IMR-90 (cell line): ENCODE measurements around the gene RIMBP2. TPM values are rescaled to one million over a fixed set of nuclear protein-coding genes. Genes with fewer than 3 reads are reported as not detected.

Experiments used
- ATAC-seq: fragments of 200-7000 bp; cut with Tn5 transposase; 2 replicates; pipeline ENCODE4 v1.9.1; 2020; ENCODE audit warnings: low read depth, mild to moderate bottlenecking, moderate library complexity
- BruUV-seq: library from RNA; stranded (reverse); fragments of 400-500 nt; replicated peaks from 2 replicates; lab custom pipeline; 2021; lab: Mats Ljungman, UMichigan
- CTCF ChIA-PET: fragments of 300-600 bp; formaldehyde crosslinking; extraction: SDS; loops from one replicate; lab custom pipeline; 2021; ENCODE audit warnings: antibody characterized with exemption; lab: Yijun Ruan, JAX
- POLR2A ChIA-PET: fragments of 300-600 bp; sonication (Branson Sonifier 250); formaldehyde crosslinking; loops from one replicate; lab custom pipeline; 2022; ENCODE audit warnings: antibody characterized with exemption; ENCODE audit not compliant: unreplicated experiment; lab: Charles Lee
- DNase-seq: peaks from one replicate; pipeline ENCODE4 v3.0.0; 2013
- H2AFZ ChIP-seq: replicated peaks from 2 replicates; pipeline ENCODE3; 2013; ENCODE audit warnings: low read length, mild to moderate bottlenecking; ENCODE audit not compliant: poor library complexity
- H2AK5ac ChIP-seq: 2 replicates; pipeline ENCODE4 v1.6.1; 2013; ENCODE audit warnings: low read depth, low read length, inconsistent platforms
- H2AK9ac ChIP-seq: replicated peaks from 2 replicates; pipeline ENCODE3; 2013; ENCODE audit warnings: mild to moderate bottlenecking, low read depth, low read length, moderate library complexity; ENCODE audit not compliant: poor library complexity
- H2BK120ac ChIP-seq: 2 replicates; pipeline ENCODE4 v1.6.1; 2013; ENCODE audit warnings: low read depth, low read length, inconsistent platforms
- H2BK15ac ChIP-seq: 3 replicates; pipeline ENCODE4 v1.6.1; 2013; ENCODE audit warnings: low read depth, low read length, inconsistent platforms
- H2BK20ac ChIP-seq: 2 replicates; pipeline ENCODE4 v1.6.1; 2013; ENCODE audit warnings: low read depth, mild to moderate bottlenecking, inconsistent platforms, low read length, moderate library complexity
- H2BK5ac ChIP-seq: 2 replicates; pipeline ENCODE4 v1.6.1; 2013; ENCODE audit warnings: mild to moderate bottlenecking, low read depth, low read length, inconsistent platforms; ENCODE audit not compliant: poor library complexity, severe bottlenecking
- H3K14ac ChIP-seq: replicated peaks from 2 replicates; pipeline ENCODE4 v1.6.1; 2013; ENCODE audit warnings: low read depth, low read length, inconsistent platforms
- H3K18ac ChIP-seq: 2 replicates; pipeline ENCODE4 v1.6.1; 2013; ENCODE audit warnings: low read depth, low read length, control low read depth
- H3K23ac ChIP-seq: 2 replicates; pipeline ENCODE4 v1.6.1; 2013; ENCODE audit warnings: low read depth, low read length, inconsistent platforms
- H3K27ac ChIP-seq: 2 replicates; pipeline ENCODE4 v1.5.1; 2013; ENCODE audit warnings: mild to moderate bottlenecking, control low read depth, low read length; ENCODE audit not compliant: insufficient read depth
- H3K27me3 ChIP-seq: 2 replicates; pipeline ENCODE4 v1.6.1; 2013; ENCODE audit warnings: low read length; ENCODE audit not compliant: control insufficient read depth, insufficient read depth
- H3K36me3 ChIP-seq: 2 replicates; pipeline ENCODE4 v1.6.1; 2013; ENCODE audit warnings: low read length, mixed read lengths; ENCODE audit not compliant: control insufficient read depth, insufficient read depth
- H3K4ac ChIP-seq: 2 replicates; pipeline ENCODE4 v1.6.1; 2013; ENCODE audit warnings: low read depth, low read length, inconsistent platforms
- H3K4me1 ChIP-seq: 2 replicates; pipeline ENCODE4 v1.6.1; 2013; ENCODE audit warnings: low read length, mixed read lengths; ENCODE audit not compliant: control insufficient read depth, insufficient read depth
- H3K4me2 ChIP-seq: 2 replicates; pipeline ENCODE4 v1.6.1; 2013; ENCODE audit warnings: low read depth, mild to moderate bottlenecking, control low read depth, low read length, moderate library complexity
- H3K4me3 ChIP-seq: 2 replicates; pipeline ENCODE4 v1.5.1; 2013; ENCODE audit warnings: low read depth, mild to moderate bottlenecking, control low read depth, low read length, moderate library complexity; ENCODE audit not compliant: insufficient read depth
- H3K56ac ChIP-seq: 2 replicates; pipeline ENCODE4 v1.6.1; 2013; ENCODE audit warnings: low read length, inconsistent platforms; ENCODE audit not compliant: insufficient read depth; ENCODE audit errors: extremely low read depth
- H3K79me1 ChIP-seq, 2 experiments: 2 replicates each; pipeline ENCODE4 v1.6.1; 2013; ENCODE audit warnings: low read length in 2 of 2, inconsistent platforms in 1 of 2, low read depth in 1 of 2
- H3K9ac ChIP-seq: 2 replicates; pipeline ENCODE4 v1.6.1; 2013; ENCODE audit warnings: low read depth, low read length, control low read depth
- H3K9me1 ChIP-seq: 2 replicates; pipeline ENCODE4 v1.6.1; 2013; ENCODE audit warnings: low read length, inconsistent platforms; ENCODE audit not compliant: insufficient read depth
- H3K9me3 ChIP-seq: 2 replicates; pipeline ENCODE4 v1.6.1; 2013; ENCODE audit warnings: low read length; ENCODE audit not compliant: control insufficient read depth, insufficient read depth
- H4K20me1 ChIP-seq: 2 replicates; pipeline ENCODE4 v1.6.1; 2013; ENCODE audit warnings: low read length, inconsistent platforms; ENCODE audit not compliant: insufficient read depth
- H4K5ac ChIP-seq: 2 replicates; pipeline ENCODE4 v1.6.1; 2013; ENCODE audit warnings: mild to moderate bottlenecking, low read depth, low read length, control low read depth
- H4K8ac ChIP-seq, 2 experiments: 2 replicates each; pipeline ENCODE4 v1.6.1; 2013; ENCODE audit warnings: low read depth in 2 of 2, low read length in 2 of 2, control low read depth in 1 of 2, inconsistent platforms in 1 of 2
- H4K91ac ChIP-seq: 2 replicates; pipeline ENCODE4 v1.6.1; 2013; ENCODE audit warnings: low read depth, low read length, inconsistent platforms; ENCODE audit not compliant: insufficient read depth
- BHLHE40 ChIP-seq: fragments of 150-350 bp; IDR thresholded peaks from 2 replicates; pipeline ENCODE4 v1.6.1; 2016; ENCODE audit warnings: mild to moderate bottlenecking, low read depth, low read length
- CEBPB ChIP-seq: IDR thresholded peaks from 2 replicates; pipeline ENCODE4 v1.6.1; 2012; ENCODE audit warnings: low read depth, low read length, improper control_type of control experiment
- CHD1 ChIP-seq: IDR thresholded peaks from 2 replicates; pipeline ENCODE4 v1.6.1; 2012; ENCODE audit warnings: low read depth, low read length, improper control_type of control experiment
- FOS ChIP-seq: fragments of 150-350 bp; IDR thresholded peaks from 2 replicates; pipeline ENCODE4 v1.6.1; 2016; ENCODE audit warnings: low read depth, low read length
- MAFK ChIP-seq: IDR thresholded peaks from 2 replicates; pipeline ENCODE4 v1.6.1; 2012; ENCODE audit warnings: low read depth, low read length, improper control_type of control experiment
- MAZ ChIP-seq: IDR thresholded peaks from 2 replicates; pipeline ENCODE4 v1.6.1; 2012; ENCODE audit warnings: low read depth, mild to moderate bottlenecking, low read length, improper control_type of control experiment, moderate library complexity, borderline replicate concordance
- MXI1 ChIP-seq: IDR thresholded peaks from 2 replicates; pipeline ENCODE4 v1.6.1; 2012; ENCODE audit warnings: low read depth, mild to moderate bottlenecking, low read length, moderate library complexity, borderline replicate concordance
- NFE2L2 ChIP-seq: fragments of 150-350 bp; IDR thresholded peaks from 2 replicates; pipeline ENCODE4 v1.6.1; 2016; ENCODE audit warnings: low read depth, mild to moderate bottlenecking, low read length
- RCOR1 ChIP-seq: IDR thresholded peaks from 2 replicates; pipeline ENCODE4 v1.6.1; 2012; ENCODE audit warnings: mild to moderate bottlenecking, low read length, improper control_type of control experiment; ENCODE audit not compliant: insufficient replicate concordance
- RFX5 ChIP-seq: IDR thresholded peaks from 2 replicates; pipeline ENCODE4 v1.8.0; 2012; ENCODE audit warnings: low read depth, mild to moderate bottlenecking, low read length, moderate library complexity
- WGBS, 2 experiments: methylation state at CpG; one replicate each; pipeline versions ENCODE4 v1.1.5 to v1.1.7; 2013; ENCODE audit warnings: missing lambda C conversion rate in 2 of 2; ENCODE audit not compliant: insufficient read length in 1 of 2; ENCODE audit errors: extremely low coverage in 2 of 2; 5-methylcytosine and 5-hydroxymethylcytosine counted together
- dilution Hi-C: fragments of 300-500 bp; cut with HindIII; formaldehyde crosslinking; loops from one replicate; pipeline ENCODE4 v1.14.3; 2018; ENCODE audit warnings: low sequenced_read_pairs; ENCODE audit not compliant: unreplicated experiment
- in situ Hi-C: fragments of 300-500 bp; cut with MboI; formaldehyde crosslinking; loops from 3 replicates; pipeline ENCODE4 v1.14.3; 2019; ENCODE audit warnings: low sequenced_read_pairs, inconsistent platforms, mixed read lengths
- intact Hi-C: fragments of 100-400 bp; cut with micrococcal nuclease; formaldehyde crosslinking; loops from 2 replicates; pipeline ENCODE4 v1.10.0; 2022
- polyA plus RNA-seq, 3 experiments: library from polyadenylated mRNA; depleted of rRNA; stranded (reverse); fragments of >200 nt; gene quantifications; 2 replicates each; pipeline ENCODE4 v1.2.3, GENCODE V29; 2012; ENCODE audit warnings: low replicate concordance in 1 of 3
- total RNA-seq: library from RNA; depleted of rRNA; stranded (reverse); fragments of >200 nt; gene quantifications from 2 replicates; pipeline ENCODE4 v1.2.3, GENCODE V29; 2012
- TF ChIP-seq, protein P1 (sequence below): conservative IDR thresholded peaks from 2 replicates; pipeline ENCODE4 v1.5.1; 2012; ENCODE audit warnings: mild to moderate bottlenecking, low read depth, low read length, improper control_type of control experiment
- TF ChIP-seq, protein P2 (sequence below): fragments of 150-350 bp; IDR thresholded peaks from 2 replicates; pipeline ENCODE4 v1.6.1; 2017; ENCODE audit warnings: mild to moderate bottlenecking, antibody characterized with exemption, low read length, low read depth
- TF ChIP-seq, protein P3 (sequence below): fragments of 150-350 bp; IDR thresholded peaks from 2 replicates; pipeline ENCODE4 v1.6.1; 2016; ENCODE audit warnings: low read depth, mild to moderate bottlenecking, low read length, moderate library complexity, borderline replicate concordance

RIMBP2 gene
- total and polyA plus RNA-seq, 2 of the 4 experiments (the other 2 are of a cell fraction) = not detected

DNA sequence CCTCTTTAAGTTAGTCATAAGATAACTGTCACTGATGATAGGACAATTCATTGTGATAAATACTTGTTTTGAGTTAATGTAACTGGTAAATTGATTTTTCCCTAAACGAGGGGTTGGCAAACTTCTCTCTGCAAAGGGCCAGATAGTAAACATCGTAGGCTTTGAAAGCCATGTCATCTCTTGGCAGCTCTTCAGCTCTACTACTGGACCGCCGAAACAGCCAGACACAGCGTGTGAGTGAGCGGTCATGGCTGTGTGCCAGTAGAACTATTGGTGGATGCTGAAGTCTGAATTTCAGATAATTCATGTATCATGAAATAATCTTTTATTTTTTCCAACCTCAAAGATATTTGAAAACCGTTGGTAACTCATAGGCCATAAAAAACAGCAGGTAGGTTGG, 368.5 kb downstream of the RIMBP2 start:
- BruUV-seq = no TSS peak
- Histone ChIP-seq H2BK15ac (no peak overlapping the region), H3K4ac (no peak overlapping the region), H4K8ac (no peak overlapping the region), H3K27ac (no peak overlapping the region), H3K36me3 (no peaks in the 10 kb centered on the region), H3K4me2 (no peak overlapping the region), H2AFZ (no peak overlapping the region), H3K4me3 (no peak overlapping the region), H4K91ac (no peak overlapping the region), H3K9me1 (no peaks in the 10 kb centered on the region), H3K4me1 (no peaks in the 10 kb centered on the region), H3K27me3 (no peaks in the 10 kb centered on the region), H3K14ac (no peak overlapping the region), H4K20me1 (no peaks in the 10 kb centered on the region), H2BK20ac (no peak overlapping the region), H3K23ac (no peak overlapping the region), H2AK9ac (no peak overlapping the region), H3K56ac (no peak overlapping the region), H3K79me1 (no peaks in the 10 kb centered on the region), H3K18ac (no peak overlapping the region), H3K9ac (no peak overlapping the region), H4K5ac (no peak overlapping the region), H2BK120ac (no peak overlapping the region), H2AK5ac (no peak overlapping the region), H2BK5ac (no peak overlapping the region), H3K9me3 (peaks cover 12% of the 10 kb centered on the region; the same call in 1 of the 2 replicates)
- intact Hi-C loops (no loop called here), dilution Hi-C loops (no loop called here), in situ Hi-C loops (no loop called here)
- CTCF ChIA-PET = no interaction called here
- POLR2A ChIA-PET = no interaction called here
- TF ChIP-seq CEBPB (no peak), NFE2L2 (no peak), MAZ (no peak), BHLHE40 (no peak), MXI1 (no peak), FOS (no peak), RCOR1 (no peak), MAFK (no peak), CHD1 (no peak), RFX5 (no peak)
- TF ChIP-seq, protein P1, sequence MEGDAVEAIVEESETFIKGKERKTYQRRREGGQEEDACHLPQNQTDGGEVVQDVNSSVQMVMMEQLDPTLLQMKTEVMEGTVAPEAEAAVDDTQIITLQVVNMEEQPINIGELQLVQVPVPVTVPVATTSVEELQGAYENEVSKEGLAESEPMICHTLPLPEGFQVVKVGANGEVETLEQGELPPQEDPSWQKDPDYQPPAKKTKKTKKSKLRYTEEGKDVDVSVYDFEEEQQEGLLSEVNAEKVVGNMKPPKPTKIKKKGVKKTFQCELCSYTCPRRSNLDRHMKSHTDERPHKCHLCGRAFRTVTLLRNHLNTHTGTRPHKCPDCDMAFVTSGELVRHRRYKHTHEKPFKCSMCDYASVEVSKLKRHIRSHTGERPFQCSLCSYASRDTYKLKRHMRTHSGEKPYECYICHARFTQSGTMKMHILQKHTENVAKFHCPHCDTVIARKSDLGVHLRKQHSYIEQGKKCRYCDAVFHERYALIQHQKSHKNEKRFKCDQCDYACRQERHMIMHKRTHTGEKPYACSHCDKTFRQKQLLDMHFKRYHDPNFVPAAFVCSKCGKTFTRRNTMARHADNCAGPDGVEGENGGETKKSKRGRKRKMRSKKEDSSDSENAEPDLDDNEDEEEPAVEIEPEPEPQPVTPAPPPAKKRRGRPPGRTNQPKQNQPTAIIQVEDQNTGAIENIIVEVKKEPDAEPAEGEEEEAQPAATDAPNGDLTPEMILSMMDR = no peak
- TF ChIP-seq, protein P2, sequence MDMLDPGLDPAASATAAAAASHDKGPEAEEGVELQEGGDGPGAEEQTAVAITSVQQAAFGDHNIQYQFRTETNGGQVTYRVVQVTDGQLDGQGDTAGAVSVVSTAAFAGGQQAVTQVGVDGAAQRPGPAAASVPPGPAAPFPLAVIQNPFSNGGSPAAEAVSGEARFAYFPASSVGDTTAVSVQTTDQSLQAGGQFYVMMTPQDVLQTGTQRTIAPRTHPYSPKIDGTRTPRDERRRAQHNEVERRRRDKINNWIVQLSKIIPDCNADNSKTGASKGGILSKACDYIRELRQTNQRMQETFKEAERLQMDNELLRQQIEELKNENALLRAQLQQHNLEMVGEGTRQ = no peak
- TF ChIP-seq, protein P3, sequence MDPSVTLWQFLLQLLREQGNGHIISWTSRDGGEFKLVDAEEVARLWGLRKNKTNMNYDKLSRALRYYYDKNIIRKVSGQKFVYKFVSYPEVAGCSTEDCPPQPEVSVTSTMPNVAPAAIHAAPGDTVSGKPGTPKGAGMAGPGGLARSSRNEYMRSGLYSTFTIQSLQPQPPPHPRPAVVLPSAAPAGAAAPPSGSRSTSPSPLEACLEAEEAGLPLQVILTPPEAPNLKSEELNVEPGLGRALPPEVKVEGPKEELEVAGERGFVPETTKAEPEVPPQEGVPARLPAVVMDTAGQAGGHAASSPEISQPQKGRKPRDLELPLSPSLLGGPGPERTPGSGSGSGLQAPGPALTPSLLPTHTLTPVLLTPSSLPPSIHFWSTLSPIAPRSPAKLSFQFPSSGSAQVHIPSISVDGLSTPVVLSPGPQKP = no peak
- DNase-seq (no peak), ATAC-seq (no peak)
- WGBS, 2 experiments = no CpG with 5 or more reads among the region's 7 CpGs
